Cardiac fibroblast (primary cell): ENCODE measurements around the gene OR8H3.
"Not testable (repeated sequence)": the region's sequence is repeated elsewhere in the genome, so short reads cannot be mapped to it uniquely, and the experiment has no call there.

Experiments
- DNase-seq, 2 donors: peaks; one replicate each; pipeline versions ENCODE4 v3.0.0 to v3.0.0-alpha.2; 2010; ENCODE audit warnings: low read depth in 2 of 2
- H3K4me3 ChIP-seq, 2 donors: replicated peaks in 1 of 2; 1 replicate in 1 of 2; 2 replicates in 1 of 2; pipeline ENCODE4 v1.5.1; 2011; ENCODE audit warnings: low read depth in 2 of 2, low read length in 2 of 2, mild to moderate bottlenecking in 2 of 2, moderate library complexity in 1 of 2
- TF ChIP-seq, protein P1 (sequence below): IDR thresholded peaks from one replicate; pipeline ENCODE4 v1.5.1; 2011; ENCODE audit warnings: low read depth, mild to moderate bottlenecking, low read length, inconsistent platforms

Gene OR8H3, protein sequence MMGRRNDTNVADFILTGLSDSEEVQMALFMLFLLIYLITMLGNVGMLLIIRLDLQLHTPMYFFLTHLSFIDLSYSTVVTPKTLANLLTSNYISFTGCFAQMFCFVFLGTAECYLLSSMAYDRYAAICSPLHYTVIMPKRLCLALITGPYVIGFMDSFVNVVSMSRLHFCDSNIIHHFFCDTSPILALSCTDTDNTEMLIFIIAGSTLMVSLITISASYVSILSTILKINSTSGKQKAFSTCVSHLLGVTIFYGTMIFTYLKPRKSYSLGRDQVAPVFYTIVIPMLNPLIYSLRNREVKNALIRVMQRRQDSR

DNA sequence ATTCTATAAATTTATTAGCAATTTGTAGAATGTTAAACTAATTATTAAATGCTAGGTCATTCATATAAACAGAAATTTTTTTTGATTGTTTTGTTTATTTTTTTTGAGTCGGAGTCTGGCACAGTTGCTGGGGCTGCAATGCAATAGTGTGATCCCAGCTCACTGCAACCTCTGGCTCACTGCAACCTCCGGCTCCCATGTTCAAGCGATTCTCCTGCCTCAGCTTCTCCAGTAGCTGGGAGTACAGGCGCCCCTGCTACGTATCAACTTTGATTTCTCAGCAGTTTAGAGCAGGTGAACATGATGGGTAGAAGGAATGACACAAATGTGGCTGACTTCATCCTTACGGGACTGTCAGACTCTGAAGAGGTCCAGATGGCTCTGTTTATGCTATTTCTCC is at the start of gene OR8H3:
Gene OR8H3 (plus strand): TSS at position 301 of the 400 bp plus-strand sequence. CDS start 0 bp downstream, at position 301.
- TF ChIP-seq, protein P1, sequence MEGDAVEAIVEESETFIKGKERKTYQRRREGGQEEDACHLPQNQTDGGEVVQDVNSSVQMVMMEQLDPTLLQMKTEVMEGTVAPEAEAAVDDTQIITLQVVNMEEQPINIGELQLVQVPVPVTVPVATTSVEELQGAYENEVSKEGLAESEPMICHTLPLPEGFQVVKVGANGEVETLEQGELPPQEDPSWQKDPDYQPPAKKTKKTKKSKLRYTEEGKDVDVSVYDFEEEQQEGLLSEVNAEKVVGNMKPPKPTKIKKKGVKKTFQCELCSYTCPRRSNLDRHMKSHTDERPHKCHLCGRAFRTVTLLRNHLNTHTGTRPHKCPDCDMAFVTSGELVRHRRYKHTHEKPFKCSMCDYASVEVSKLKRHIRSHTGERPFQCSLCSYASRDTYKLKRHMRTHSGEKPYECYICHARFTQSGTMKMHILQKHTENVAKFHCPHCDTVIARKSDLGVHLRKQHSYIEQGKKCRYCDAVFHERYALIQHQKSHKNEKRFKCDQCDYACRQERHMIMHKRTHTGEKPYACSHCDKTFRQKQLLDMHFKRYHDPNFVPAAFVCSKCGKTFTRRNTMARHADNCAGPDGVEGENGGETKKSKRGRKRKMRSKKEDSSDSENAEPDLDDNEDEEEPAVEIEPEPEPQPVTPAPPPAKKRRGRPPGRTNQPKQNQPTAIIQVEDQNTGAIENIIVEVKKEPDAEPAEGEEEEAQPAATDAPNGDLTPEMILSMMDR = no peak
- no peak within 1 kb of the TSS for H3K4me3 ChIP-seq
- no peak for DNase-seq

DNA sequence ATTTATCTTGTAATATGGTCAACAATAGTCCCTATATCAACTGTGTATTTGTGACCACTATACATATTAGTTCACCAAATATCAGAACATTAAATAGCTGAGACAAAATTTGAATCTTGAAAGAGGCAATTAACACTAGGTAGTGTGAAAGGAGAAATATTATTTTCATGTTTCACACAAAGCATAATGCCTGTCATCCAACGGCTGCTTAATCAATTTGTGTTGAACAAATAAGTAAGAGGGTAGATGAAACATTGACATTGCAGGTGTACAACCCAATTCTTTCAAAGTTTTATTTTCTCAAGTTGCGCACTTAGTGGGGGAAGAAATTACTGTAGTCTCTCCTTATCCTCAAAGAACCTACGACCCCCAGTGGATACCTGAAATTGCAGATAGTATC is 32.5 kb upstream of the OR8H3 start:
- H3K4me3 ChIP-seq = no peak overlapping the region
- no peak for DNase-seq
- TF ChIP-seq, protein P1 = no peak

DNA sequence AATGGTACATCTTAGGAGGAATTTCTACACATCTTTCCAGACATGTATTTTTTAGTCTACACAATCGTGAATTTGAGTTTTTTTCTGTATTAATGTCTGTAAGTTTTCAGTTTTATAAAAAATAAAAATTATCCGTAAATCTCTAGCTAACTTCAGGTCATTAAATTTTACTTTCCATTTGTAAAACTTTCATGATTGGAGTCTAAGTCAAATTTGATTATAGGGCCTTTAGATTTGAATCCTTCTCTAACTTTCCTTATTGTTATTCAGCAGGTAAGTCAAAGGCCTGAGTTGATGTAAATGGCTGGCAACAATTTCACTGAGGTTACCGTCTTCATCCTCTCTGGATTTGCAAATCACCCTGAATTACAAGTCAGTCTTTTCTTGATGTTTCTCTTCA is 29.2 kb upstream of the OR8H3 start, which contains the start of gene OR8I2:
Gene OR8I2 (plus strand): TSS at position 301 of the 400 bp plus-strand sequence. CDS start 0 bp downstream, at position 301.
- no peak within 1 kb of the TSS for H3K4me3 ChIP-seq
- no peak for DNase-seq
- TF ChIP-seq, protein P1 = no peak

GRCh38 chr11:56103210-56103737 is 18.9 kb upstream of the OR8H3 start, which contains the start of gene OR8H2:
OR8H2 (plus strand) TSS chr11:56103687; CDS start chr11:56105043, 1,356 bp downstream.
- no peak for DNase-seq
- TF ChIP-seq, protein P1 = no peak
- no peak within 1 kb of the TSS for H3K4me3 ChIP-seq

- TF ChIP-seq, protein P1 = no peak
- no peak within 1 kb of the TSS for H3K4me3 ChIP-seq
- no peak for DNase-seq
Observed at GRCh38 chr11:56140151-56140661, 18.0 kb downstream of the OR8H3 start, which contains the start of gene OR8J3. OR8J3 (minus strand) TSS chr11:56140201; CDS start chr11:56137718, 2,483 bp downstream.

DNA sequence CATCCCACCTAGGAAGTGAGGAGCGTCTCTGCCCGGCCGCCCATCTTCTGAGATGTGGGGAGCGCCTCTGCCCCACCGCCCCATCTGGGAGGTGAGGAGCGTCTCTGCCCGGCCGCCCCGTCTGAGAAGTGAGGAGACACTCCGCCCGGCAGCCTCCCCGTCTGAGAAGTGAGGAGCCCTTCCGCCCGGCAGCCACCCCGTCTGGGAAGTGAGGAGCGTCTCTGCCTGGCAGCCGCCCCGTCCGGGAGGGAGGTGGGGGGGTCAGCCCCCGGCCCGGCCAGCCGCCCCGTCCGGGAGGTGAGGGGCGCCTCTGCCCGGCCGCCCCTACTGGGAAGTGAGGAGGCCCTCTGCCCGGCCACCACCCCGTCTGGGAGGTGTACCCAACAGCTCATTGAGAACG is 21.5 kb downstream of the OR8H3 start:
- not testable (repeated sequence) for H3K4me3 ChIP-seq, DNase-seq

DNA sequence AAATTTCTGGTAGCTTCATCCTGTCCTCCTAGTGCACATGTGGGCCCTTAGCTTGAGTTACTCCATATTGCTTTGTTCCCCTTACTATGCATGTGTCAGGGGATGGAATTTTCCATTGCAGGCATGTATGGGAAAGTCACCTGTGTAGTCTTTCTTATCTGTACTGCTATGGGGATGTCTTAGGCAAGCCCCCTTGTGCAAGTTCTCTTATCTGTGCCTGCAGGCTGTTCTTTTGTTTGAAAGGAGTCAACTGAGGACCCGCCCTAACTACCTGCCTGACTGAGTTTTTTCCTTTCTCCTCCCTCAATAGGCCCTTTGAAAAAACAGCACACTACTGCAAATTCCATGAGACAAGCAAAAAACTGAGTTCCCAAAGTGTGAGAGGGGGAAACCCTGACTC is 29.2 kb downstream of the OR8H3 start:
- TF ChIP-seq, protein P1 = no peak
- H3K4me3 ChIP-seq = no peak overlapping the region
- no peak for DNase-seq
